H1 (cell line): Measurements from ENCODE around the gene RNF215. TPM values are rescaled to one million over a fixed set of nuclear protein-coding genes. Genes with fewer than 3 reads are reported as not detected.

Experiments used
- CTBP2 ChIP-seq: IDR thresholded peaks from 2 replicates; pipeline ENCODE4 v1.7.0; 2011; ENCODE audit warnings: borderline replicate concordance, mild to moderate bottlenecking, moderate library complexity, mixed read lengths, low read length; ENCODE audit not compliant: insufficient read depth, insufficient read length
- FOSL1 ChIP-seq: IDR thresholded peaks from 2 replicates; pipeline ENCODE4 v1.6.1; 2011; ENCODE audit warnings: mild to moderate bottlenecking, low read depth, low read length, moderate library complexity; ENCODE audit not compliant: insufficient read depth
- ZNF274 ChIP-seq: IDR thresholded peaks from 2 replicates; pipeline ENCODE4 v1.7.0; 2012; ENCODE audit warnings: low read length, borderline replicate concordance; ENCODE audit errors: extremely low read depth
- polyA plus RNA-seq, 7 experiments: library from polyadenylated mRNA; depleted of rRNA in 3 of 7; stranded (reverse) in 5 of 7; unstranded in 2 of 7; fragments of >200 nt in 5 of 7; fragments of 200-250 nt in 2 of 7; gene quantifications; 1 replicate in 5 of 7; 2 replicates in 1 of 7; 4 replicates in 1 of 7; pipeline versions ENCODE4 v1.2.1 to v1.2.3, GENCODE V29; 2011 to 2013; ENCODE audit warnings: missing spikeins in 2 of 7, mixed read lengths in 2 of 7
- total RNA-seq: library from RNA; stranded (reverse); fragmentation: NEBNext Ultra II Directional; extraction: Animal tissue kit (Norgen Biotek cat#: 25700); gene quantifications from 2 replicates; pipeline ENCODE4 v1.2.1, GENCODE V29; 2021
- TF ChIP-seq, protein P1 (sequence below), 3 experiments: IDR thresholded peaks; 1 replicate in 2 of 3; 2 replicates in 1 of 3; pipeline versions ENCODE4 v1.5.1 to v1.6.1; 2011; ENCODE audit warnings: low read length in 3 of 3, mild to moderate bottlenecking in 3 of 3, inconsistent platforms in 2 of 3, low read depth in 1 of 3, moderate library complexity in 1 of 3; ENCODE audit not compliant: insufficient read depth in 1 of 3; ENCODE audit errors: control extremely low read depth in 1 of 3

The RNF215 gene
- total and polyA plus RNA-seq, 2 of the 8 experiments (the other 6 are each of a cell fraction or from before 2014, with no cell fraction given), result 13.1 to 19.0 TPM

DNA sequence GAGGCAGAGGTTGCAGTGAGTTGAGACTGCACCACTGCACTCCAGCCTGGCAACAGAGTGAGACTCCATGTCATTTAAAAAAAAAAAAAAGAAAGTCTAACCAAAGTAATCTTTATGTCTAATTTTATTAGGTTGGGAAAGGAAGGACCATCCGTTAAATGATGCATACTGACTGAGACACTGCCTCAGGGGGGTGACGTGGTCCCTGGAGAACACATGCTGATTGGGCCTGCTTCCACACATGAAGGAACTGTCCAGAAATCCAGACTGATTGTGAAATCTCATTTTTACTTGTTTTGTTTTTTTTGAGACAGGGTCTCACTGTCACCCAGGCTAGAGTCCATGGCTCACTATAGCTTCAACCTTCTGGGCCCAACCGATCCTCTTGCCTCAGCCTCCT lies 36.0 kb downstream of the RNF215 start (continued):
- TF ChIP-seq, protein P1, sequence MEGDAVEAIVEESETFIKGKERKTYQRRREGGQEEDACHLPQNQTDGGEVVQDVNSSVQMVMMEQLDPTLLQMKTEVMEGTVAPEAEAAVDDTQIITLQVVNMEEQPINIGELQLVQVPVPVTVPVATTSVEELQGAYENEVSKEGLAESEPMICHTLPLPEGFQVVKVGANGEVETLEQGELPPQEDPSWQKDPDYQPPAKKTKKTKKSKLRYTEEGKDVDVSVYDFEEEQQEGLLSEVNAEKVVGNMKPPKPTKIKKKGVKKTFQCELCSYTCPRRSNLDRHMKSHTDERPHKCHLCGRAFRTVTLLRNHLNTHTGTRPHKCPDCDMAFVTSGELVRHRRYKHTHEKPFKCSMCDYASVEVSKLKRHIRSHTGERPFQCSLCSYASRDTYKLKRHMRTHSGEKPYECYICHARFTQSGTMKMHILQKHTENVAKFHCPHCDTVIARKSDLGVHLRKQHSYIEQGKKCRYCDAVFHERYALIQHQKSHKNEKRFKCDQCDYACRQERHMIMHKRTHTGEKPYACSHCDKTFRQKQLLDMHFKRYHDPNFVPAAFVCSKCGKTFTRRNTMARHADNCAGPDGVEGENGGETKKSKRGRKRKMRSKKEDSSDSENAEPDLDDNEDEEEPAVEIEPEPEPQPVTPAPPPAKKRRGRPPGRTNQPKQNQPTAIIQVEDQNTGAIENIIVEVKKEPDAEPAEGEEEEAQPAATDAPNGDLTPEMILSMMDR (IDR thresholded peaks at IDR 0.05; ENCODE audit: control extremely low read depth in 1 of 3, insufficient read depth in 1 of 3, low read depth in 1 of 3, low read length in 3 of 3), result no peak
- TF ChIP-seq CTBP2 (no peak), ZNF274 (no peak), FOSL1 (no peak)
